Activated naive CD8-positive, alpha-beta T cell treated with anti-CD3 and anti-CD28 coated beads, Interleukin-2, amount 10 ng/mL, durations not matched to agents 7 days and 5 days (primary cell): ENCODE measurements around the gene ZBTB22. TPM values are rescaled to one million over a fixed set of nuclear protein-coding genes. Genes with fewer than 3 reads are reported as not detected.
A peak's percentile ranks its signal among the peaks of the same experiment; 100 is the strongest.

Experiments
- ATAC-seq: fragments of 150-1000 bp; cut with Tn5 transposase; one replicate; pipeline ENCODE4 v1.10.0; 2021; ENCODE audit warnings: low read depth, moderate library complexity
- POLR2A ChIA-PET: fragments of 350-600 bp; sonication (Branson Sonifier 250); formaldehyde crosslinking; loops from one replicate; lab custom pipeline; 2021; ENCODE audit warnings: antibody characterized with exemption; lab: Charles Lee
- DNase-seq: peaks from one replicate; pipeline ENCODE4 v3.0.0; 2021
- H3K27ac Mint-ChIP-seq: one replicate; pipeline ENCODE4 v1.8.0; 2022; ENCODE audit warnings: mild to moderate bottlenecking, mixed read lengths
- H3K27me3 Mint-ChIP-seq: one replicate; pipeline ENCODE4 v1.8.0; 2022; ENCODE audit warnings: mild to moderate bottlenecking, moderate library complexity, mixed read lengths
- H3K36me3 Mint-ChIP-seq: one replicate; pipeline ENCODE4 v1.8.0; 2021; ENCODE audit warnings: mild to moderate bottlenecking, mixed read lengths
- H3K4me1 Mint-ChIP-seq: one replicate; pipeline ENCODE4 v1.8.0; 2021; ENCODE audit warnings: mixed read lengths
- H3K4me3 Mint-ChIP-seq: one replicate; pipeline ENCODE4 v1.8.0; 2022; ENCODE audit warnings: mild to moderate bottlenecking, moderate library complexity, mixed read lengths
- H3K9me3 Mint-ChIP-seq: one replicate; pipeline ENCODE4 v1.8.0; 2021; ENCODE audit warnings: mixed read lengths
- total RNA-seq, 2 experiments: library from RNA; stranded (reverse); gene quantifications; one replicate each; pipeline ENCODE4 v1.2.3, GENCODE V29; 2021

Gene ZBTB22
- total RNA-seq, 2 experiments from 2014 or later = 20.9 to 24.5 TPM

DNA sequence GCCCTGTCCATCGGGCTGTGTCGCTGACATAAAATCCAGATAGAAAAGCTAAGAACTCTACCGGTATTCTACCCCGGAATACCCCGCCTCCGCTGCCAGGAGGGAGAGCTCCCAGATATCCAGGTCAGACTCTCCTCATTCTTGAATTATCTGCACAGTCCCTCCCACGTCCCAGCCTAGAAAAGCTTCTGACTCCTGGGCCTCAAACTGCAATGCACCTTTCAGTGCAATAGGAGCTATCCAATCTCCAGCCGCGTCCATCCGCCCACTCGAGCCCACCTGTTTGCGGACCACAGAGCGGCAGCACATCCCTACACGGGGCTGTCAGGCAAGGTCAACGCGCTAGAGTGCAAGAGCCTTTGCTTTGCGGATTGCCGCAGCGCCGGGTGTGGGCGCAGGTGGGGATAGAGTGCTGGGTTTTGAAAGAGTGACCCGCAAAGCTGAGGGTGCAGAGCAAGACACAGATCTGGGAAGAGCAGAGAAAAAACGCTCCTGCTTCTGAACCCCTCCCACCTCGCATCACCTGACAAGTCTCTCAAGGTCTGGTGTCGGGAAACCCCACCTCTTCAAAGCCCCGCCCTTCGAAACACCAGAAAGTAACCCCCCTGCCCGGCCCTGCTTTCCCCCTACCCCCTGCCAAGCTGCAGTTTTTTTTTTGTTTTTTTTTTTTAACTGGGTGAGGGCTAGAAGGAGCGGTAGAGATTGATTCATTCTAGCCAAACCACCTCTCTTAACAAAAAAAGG lies 5.0 kb downstream of the ZBTB22 start:
- no peaks in the 10 kb centered on the region for H3K9me3 Mint-ChIP-seq
- peaks cover 38% of the 10 kb centered on the region for H3K4me1 Mint-ChIP-seq
- no peaks in the 10 kb centered on the region for H3K27me3 Mint-ChIP-seq
- peak overlapping the region; percentile 98 for H3K4me3 Mint-ChIP-seq
- ATAC-seq (peak; percentile 34), DNase-seq (peak; percentile 71)
- peaks cover 36% of the 10 kb centered on the region for H3K36me3 Mint-ChIP-seq
- POLR2A ChIA-PET = interaction anchor here (0.5 to 2.8 kb wide), 15 partner anchors 13 to 341 kb away, joined by 3 to 62 read pairs (median 3); partner anchors contain the start of genes B3GALT4, BAK1, CUTA and PFDN6
- peak overlapping the region; percentile 97 for H3K27ac Mint-ChIP-seq

GRCh38 chr6:33306356-33306755 lies 11.2 kb downstream of the ZBTB22 start:
- POLR2A ChIA-PET = no interaction called here
- H3K9me3 Mint-ChIP-seq = no peaks in the 10 kb centered on the region
- peak overlapping the region; percentile 26 for H3K27ac Mint-ChIP-seq
- peaks cover 26% of the 10 kb centered on the region for H3K4me1 Mint-ChIP-seq
- no peak overlapping the region for H3K4me3 Mint-ChIP-seq
- no peak for DNase-seq
- peaks cover 19% of the 10 kb centered on the region for H3K36me3 Mint-ChIP-seq
- no peak for ATAC-seq
- H3K27me3 Mint-ChIP-seq = no peaks in the 10 kb centered on the region

DNA sequence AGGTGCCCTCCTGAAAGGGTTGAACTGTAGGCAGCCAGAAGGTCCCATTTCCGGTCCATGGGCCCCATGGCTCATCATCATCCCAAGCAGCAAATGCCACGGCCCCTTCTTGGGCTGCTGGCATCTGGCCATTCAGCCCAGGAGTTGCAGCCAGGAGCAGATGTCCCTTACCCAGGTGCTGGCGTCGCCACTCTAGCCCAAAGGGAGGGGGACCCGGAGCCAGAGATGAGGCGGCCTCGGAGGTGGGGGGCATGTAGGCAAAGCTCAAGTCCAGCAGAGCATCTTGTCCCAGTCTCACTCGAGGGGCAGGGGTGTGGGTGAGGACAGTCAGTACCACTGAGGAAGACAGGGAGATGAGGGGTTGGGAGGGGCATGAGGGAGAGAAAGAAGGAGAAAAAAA lies 12.5 kb downstream of the ZBTB22 start:
- no peaks in the 10 kb centered on the region for H3K27me3 Mint-ChIP-seq

DNA sequence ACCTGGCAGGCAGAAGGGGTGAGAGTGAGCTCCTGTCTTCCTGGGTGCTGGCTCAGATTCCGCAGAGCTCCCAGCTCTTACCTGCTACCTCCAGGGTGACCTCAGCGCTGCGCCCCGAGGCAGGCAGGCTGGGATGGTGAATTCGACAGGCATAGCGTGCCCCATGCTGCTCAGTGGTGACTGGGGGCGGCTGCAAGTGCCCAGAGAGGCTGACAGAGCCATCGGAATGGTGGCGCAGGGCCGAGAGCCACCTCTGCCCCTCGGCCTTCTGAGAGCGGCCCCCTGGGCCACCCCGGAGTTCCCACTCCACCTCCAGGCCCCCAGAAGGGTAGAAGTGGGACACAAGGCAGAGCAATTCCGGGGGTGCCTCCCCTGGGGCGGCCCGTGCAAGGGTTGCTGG lies 13.3 kb downstream of the ZBTB22 start:
- no peak for ATAC-seq
- no peak for DNase-seq
- H3K9me3 Mint-ChIP-seq = no peaks in the 10 kb centered on the region
- no peak overlapping the region for H3K4me3 Mint-ChIP-seq
- no peaks in the 10 kb centered on the region for H3K27me3 Mint-ChIP-seq
- peaks cover 33% of the 10 kb centered on the region for H3K4me1 Mint-ChIP-seq
- H3K36me3 Mint-ChIP-seq = peaks cover 27% of the 10 kb centered on the region
- POLR2A ChIA-PET = interaction anchor here (1.3 kb wide), 1 partner anchor 27 kb away, joined by 3 read pairs; the partner anchor contains the start of gene B3GALT4
- no peak overlapping the region for H3K27ac Mint-ChIP-seq

More for the DNA sequence above, 12.5 kb downstream of the ZBTB22 start:
- Mint-ChIP-seq H3K4me1 (peaks cover 28% of the 10 kb centered on the region), H3K9me3 (no peaks in the 10 kb centered on the region), H3K36me3 (peaks cover 22% of the 10 kb centered on the region), H3K27ac (peak overlapping the region; percentile 38), H3K4me3 (no peak overlapping the region)
- no peak for ATAC-seq
- POLR2A ChIA-PET = no interaction called here
- no peak for DNase-seq

DNA sequence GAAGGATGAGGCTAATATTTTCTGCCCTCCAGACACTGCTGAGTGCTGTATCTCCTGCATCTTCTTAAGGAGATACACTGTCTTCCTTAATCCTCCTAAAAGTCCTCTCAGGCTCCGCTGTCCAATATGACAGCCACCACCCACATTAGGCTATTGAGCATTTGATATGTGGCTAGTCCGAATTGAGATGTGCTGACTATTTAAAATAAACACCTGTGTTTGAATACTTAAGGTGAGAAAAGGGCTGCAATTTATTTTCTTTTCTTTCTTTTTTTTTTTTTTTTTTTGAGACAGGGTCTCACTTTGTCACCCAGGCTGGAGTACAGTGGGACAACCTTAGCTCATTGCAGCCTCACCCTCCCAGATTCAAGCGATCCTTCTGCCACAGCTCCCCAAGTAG lies 15.7 kb downstream of the ZBTB22 start:
- H3K9me3 Mint-ChIP-seq = no peaks in the 10 kb centered on the region
- H3K4me3 Mint-ChIP-seq = no peak overlapping the region
- H3K27ac Mint-ChIP-seq = no peak overlapping the region
- DNase-seq (no peak), ATAC-seq (no peak)
- H3K4me1 Mint-ChIP-seq = peaks cover 32% of the 10 kb centered on the region
- no peaks in the 10 kb centered on the region for H3K27me3 Mint-ChIP-seq
- POLR2A ChIA-PET = interaction anchor here (0.6 to 5.8 kb wide), 8 partner anchors 9 to 79 kb away, joined by 4 to 44 read pairs (median 8); partner anchors contain the start of genes B3GALT4, PFDN6, RPS18 and TAPBP
- H3K36me3 Mint-ChIP-seq = peaks cover 26% of the 10 kb centered on the region

- Mint-ChIP-seq H3K4me3 (peak overlapping the region; percentile 99), H3K4me1 (peaks cover 20% of the 10 kb centered on the region), H3K9me3 (no peaks in the 10 kb centered on the region), H3K27ac (peak overlapping the region; percentile 99), H3K27me3 (no peaks in the 10 kb centered on the region), H3K36me3 (peaks cover 26% of the 10 kb centered on the region)
- DNase-seq = peak; percentile 94
- POLR2A ChIA-PET = interaction anchor here (0.7 to 5.8 kb wide), 23 partner anchors 8 to 1109 kb away, joined by 3 to 69 read pairs (median 5); partner anchors contain the start of genes B3GALT4, PBX2, PFDN6 and PHF1
- ATAC-seq = peak; percentile 85
These were observed 18.2 kb downstream of the ZBTB22 start for GRCh38 chr6:33299237-33299944.

DNA sequence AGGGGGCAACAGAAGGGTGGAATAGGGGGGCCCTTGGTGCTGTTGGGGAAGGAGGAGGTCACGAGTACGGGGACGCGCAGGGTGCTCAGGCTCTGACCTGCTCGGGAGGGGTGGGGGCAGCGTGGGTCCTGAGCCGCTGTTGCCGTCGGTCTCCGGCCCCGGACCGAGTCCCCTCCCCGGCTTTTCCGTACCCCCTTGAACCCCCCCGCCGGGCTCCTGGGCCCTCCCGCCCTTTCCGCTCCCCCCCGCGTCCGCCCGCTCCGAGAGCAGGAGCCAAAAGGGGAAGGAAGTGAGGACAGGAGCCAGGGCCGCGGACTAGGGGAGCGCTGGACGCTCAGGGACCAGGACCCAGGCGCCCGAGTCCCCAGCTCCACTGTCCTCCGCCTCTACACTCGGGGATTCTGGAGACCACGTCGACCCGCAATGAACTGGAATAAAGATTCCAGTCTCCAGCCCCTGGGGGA lies 18.7 kb downstream of the ZBTB22 start, which contains the start of gene RGL2:
Gene RGL2 (minus strand): TSS at position 170 of the 464 bp plus-strand sequence. CDS start 332 bp downstream, outside the sequence.
- H3K27me3 Mint-ChIP-seq = no peaks in the 10 kb centered on the region

GRCh38 chr6:33297956-33298772 lies 19.4 kb downstream of the ZBTB22 start:
- Mint-ChIP-seq H3K4me1 (peaks cover 16% of the 10 kb centered on the region), H3K9me3 (no peaks in the 10 kb centered on the region), H3K36me3 (peaks cover 22% of the 10 kb centered on the region), H3K27me3 (no peaks in the 10 kb centered on the region), H3K4me3 (peak overlapping the region; percentile 99), H3K27ac (peak overlapping the region; percentile 99)
- ATAC-seq = peak; percentile 22
- peak; percentile 63 for DNase-seq
- POLR2A ChIA-PET = interaction anchor here (0.6 to 5.8 kb wide), 16 partner anchors 9 to 1108 kb away, joined by 3 to 69 read pairs (median 6); partner anchors contain the start of genes B3GALT4, PBX2, PFDN6 and RPS18

More for the DNA sequence above, 18.7 kb downstream of the ZBTB22 start, which contains the start of gene RGL2:
- H3K27ac Mint-ChIP-seq = peak within 1 kb of the TSS; percentile 99
- DNase-seq (peak; percentile 77), ATAC-seq (peak; percentile 48)
- POLR2A ChIA-PET = interaction anchor here (0.9 to 5.8 kb wide), 18 partner anchors 9 to 1109 kb away, joined by 3 to 69 read pairs (median 6); partner anchors contain the start of genes B3GALT4, PBX2, PFDN6 and PHF1
- H3K4me3 Mint-ChIP-seq = peak within 1 kb of the TSS; percentile 99
- peaks cover 19% of the 10 kb centered on the region for H3K4me1 Mint-ChIP-seq
- no peaks in the 10 kb centered on the region for H3K9me3 Mint-ChIP-seq
- H3K36me3 Mint-ChIP-seq = peaks cover 24% of the 10 kb centered on the region

DNA sequence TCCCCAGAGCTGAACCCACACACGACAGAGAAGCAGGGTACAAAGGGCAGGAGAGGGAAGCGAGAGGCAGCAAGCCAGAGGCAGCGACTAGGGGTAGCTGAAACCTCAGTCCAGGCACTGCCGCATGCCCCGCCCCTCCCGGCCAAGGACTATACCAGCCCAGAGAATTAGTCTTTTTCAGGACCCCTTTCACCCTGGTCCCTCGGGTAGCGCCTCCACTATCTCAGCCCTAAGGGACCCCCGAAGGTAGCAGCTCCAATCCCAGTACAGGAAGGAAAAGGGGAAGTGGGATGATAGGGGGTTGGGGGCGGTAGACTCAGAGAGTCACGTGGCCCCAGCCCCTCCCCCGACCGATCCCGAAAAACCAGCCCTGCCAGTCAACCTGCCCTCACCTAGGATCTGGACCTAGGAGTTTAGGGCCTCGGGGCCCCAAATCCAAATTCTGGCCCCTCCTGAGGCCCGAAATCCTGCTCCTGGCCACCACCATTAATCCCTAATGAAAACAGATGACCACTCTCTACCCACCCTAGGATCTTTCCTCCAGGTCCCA lies 20.1 kb downstream of the ZBTB22 start:
- Mint-ChIP-seq H3K27ac (peak overlapping the region; percentile 54), H3K27me3 (no peaks in the 10 kb centered on the region), H3K36me3 (peaks cover 23% of the 10 kb centered on the region), H3K4me3 (peak overlapping the region; percentile 65), H3K4me1 (peaks cover 16% of the 10 kb centered on the region), H3K9me3 (no peaks in the 10 kb centered on the region)
- ATAC-seq (no peak), DNase-seq (no peak)
- POLR2A ChIA-PET = interaction anchor here (0.6 to 5.8 kb wide), 9 partner anchors 9 to 128 kb away, joined by 3 to 69 read pairs (median 15); partner anchors contain the start of genes B3GALT4, PFDN6, RPS18 and TAPBP

- H3K4me3 Mint-ChIP-seq = peak overlapping the region; percentile 65
- H3K9me3 Mint-ChIP-seq = no peaks in the 10 kb centered on the region
- POLR2A ChIA-PET = interaction anchor here (1.0 to 5.8 kb wide), 7 partner anchors 8 to 129 kb away, joined by 3 to 69 read pairs (median 23); partner anchors contain the start of genes B3GALT4, PFDN6, RPS18 and TAPBP
- peak overlapping the region; percentile 61 for H3K27ac Mint-ChIP-seq
- H3K4me1 Mint-ChIP-seq = peaks cover 16% of the 10 kb centered on the region
- no peak for DNase-seq
- no peaks in the 10 kb centered on the region for H3K27me3 Mint-ChIP-seq
- no peak for ATAC-seq
- peaks cover 25% of the 10 kb centered on the region for H3K36me3 Mint-ChIP-seq
These were observed 20.6 kb downstream of the ZBTB22 start for GRCh38 chr6:33296797-33297405.

- ATAC-seq (no peak), DNase-seq (no peak)
- Mint-ChIP-seq H3K27ac (no peak overlapping the region), H3K36me3 (peaks cover 27% of the 10 kb centered on the region), H3K4me3 (no peak overlapping the region), H3K27me3 (no peaks in the 10 kb centered on the region), H3K9me3 (no peaks in the 10 kb centered on the region), H3K4me1 (peaks cover 19% of the 10 kb centered on the region)
- POLR2A ChIA-PET = interaction anchor here (0.5 to 4.1 kb wide), 3 partner anchors 17 to 215 kb away, joined by 3 to 35 read pairs (median 3); partner anchors contain the start of genes RPS18 and VPS52
These were observed 21.7 kb downstream of the ZBTB22 start for GRCh38 chr6:33295621-33296369.
